ENCODE data around the gene NXPE3.

The NXPE3 gene

GRCh38 chr3:101803939-101804338 lies 24.9 kb downstream of the NXPE3 start:
- POLR2A ChIA-PET (ENCODE audit: low non-redundant PET): no interaction called here
- DNase-seq (ENCODE audit: low spot score): no peak
- no peak overlapping the region for H3K27ac ChIP-seq
- TF ChIP-seq CTCF (conservative IDR thresholded peaks at IDR 0.05; ENCODE audit: low read depth): no peak
- CTCF ChIA-PET: interaction anchor here (0.5 to 1.7 kb wide), 5 partner anchors 18 to 710 kb away, joined by 3 to 12 read pairs (median 4); partner anchors contain the start of gene CEP97

GRCh38 chr3:101806491-101806890 lies 27.5 kb downstream of the NXPE3 start:
- ChIA-PET POLR2A (ENCODE audit: low non-redundant PET) (no interaction called here), CTCF (no interaction called here)
- no peak for TF ChIP-seq CTCF (conservative IDR thresholded peaks at IDR 0.05; ENCODE audit: low read depth)
- no peak overlapping the region for H3K27ac ChIP-seq
- no peak for DNase-seq (ENCODE audit: low spot score)

- ChIA-PET CTCF (interaction anchor here (0.7 to 2.4 kb wide), 3 partner anchors 19 to 421 kb away, joined by 3 to 10 read pairs (median 9); no protein-coding TSS in a partner anchor), POLR2A (ENCODE audit: low non-redundant PET) (no interaction called here)
- TF ChIP-seq CTCF (conservative IDR thresholded peaks at IDR 0.05; ENCODE audit: low read depth): no peak
- no peak overlapping the region for H3K27ac ChIP-seq
- no peak for DNase-seq (ENCODE audit: low spot score)
Measured at GRCh38 chr3:101807888-101808287, 28.9 kb downstream of the NXPE3 start.

- TF ChIP-seq CTCF (conservative IDR thresholded peaks at IDR 0.05; ENCODE audit: low read depth): peak; percentile 53
- H3K27ac ChIP-seq: no peak overlapping the region
- CTCF ChIA-PET: interaction anchor here (0.7 to 2.4 kb wide), 4 partner anchors 18 to 419 kb away, joined by 3 to 9 read pairs (median 3); no protein-coding TSS in a partner anchor
- DNase-seq (ENCODE audit: low spot score): peak; percentile 30
- POLR2A ChIA-PET (ENCODE audit: low non-redundant PET): no interaction called here
Measured at GRCh38 chr3:101809178-101810021, 30.4 kb downstream of the NXPE3 start.

GRCh38 chr3:101810022-101810418 lies 31.0 kb downstream of the NXPE3 start:
- ChIA-PET POLR2A (ENCODE audit: low non-redundant PET) (no interaction called here), CTCF (interaction anchor here (0.7 kb wide), 1 partner anchor 415 kb away, joined by 3 read pairs; no protein-coding TSS in a partner anchor)
- no peak for DNase-seq (ENCODE audit: low spot score)
- no peak for TF ChIP-seq CTCF (conservative IDR thresholded peaks at IDR 0.05; ENCODE audit: low read depth)
- H3K27ac ChIP-seq: no peak overlapping the region

GRCh38 chr3:101811875-101812274 lies 32.9 kb downstream of the NXPE3 start:
- no peak for DNase-seq (ENCODE audit: low spot score)
- POLR2A ChIA-PET (ENCODE audit: low non-redundant PET): no interaction called here
- no peak for TF ChIP-seq CTCF (conservative IDR thresholded peaks at IDR 0.05; ENCODE audit: low read depth)
- CTCF ChIA-PET: interaction anchor here (1.2 to 1.4 kb wide), 2 partner anchors 9 to 413 kb away, joined by 6 to 8 read pairs; no protein-coding TSS in a partner anchor
- H3K27ac ChIP-seq: no peak overlapping the region
